IPS-20b (cell line): ENCODE data around the gene CXCL17.

Source experiments
- H3K27ac ChIP-seq: one replicate; pipeline ENCODE4 v1.5.1; 2013; ENCODE audit warnings: low read length
- H3K27me3 ChIP-seq: 2 replicates; pipeline ENCODE4 v1.6.1; 2013; ENCODE audit warnings: mild to moderate bottlenecking, low read length, inconsistent platforms; ENCODE audit not compliant: insufficient read depth
- H3K36me3 ChIP-seq: 2 replicates; pipeline ENCODE4 v1.6.1; 2013; ENCODE audit warnings: low read depth, mild to moderate bottlenecking, inconsistent platforms, low read length, moderate library complexity; ENCODE audit not compliant: insufficient read depth
- H3K4me1 ChIP-seq: 2 replicates; pipeline ENCODE4 v1.6.1; 2013; ENCODE audit warnings: mild to moderate bottlenecking, control low read depth, inconsistent platforms, low read length, moderate library complexity; ENCODE audit not compliant: insufficient read depth
- H3K4me3 ChIP-seq: 2 replicates; pipeline ENCODE4 v1.5.1; 2013; ENCODE audit warnings: mild to moderate bottlenecking, low read length, inconsistent platforms
- H3K9ac ChIP-seq: 2 replicates; pipeline ENCODE4 v1.6.1; 2013; ENCODE audit warnings: low read depth, mild to moderate bottlenecking, inconsistent platforms, low read length, moderate library complexity
- H3K9me3 ChIP-seq: 2 replicates; pipeline ENCODE4 v1.6.1; 2013; ENCODE audit warnings: mild to moderate bottlenecking, low read depth, low read length, inconsistent platforms; ENCODE audit not compliant: insufficient read depth

The CXCL17 gene

DNA sequence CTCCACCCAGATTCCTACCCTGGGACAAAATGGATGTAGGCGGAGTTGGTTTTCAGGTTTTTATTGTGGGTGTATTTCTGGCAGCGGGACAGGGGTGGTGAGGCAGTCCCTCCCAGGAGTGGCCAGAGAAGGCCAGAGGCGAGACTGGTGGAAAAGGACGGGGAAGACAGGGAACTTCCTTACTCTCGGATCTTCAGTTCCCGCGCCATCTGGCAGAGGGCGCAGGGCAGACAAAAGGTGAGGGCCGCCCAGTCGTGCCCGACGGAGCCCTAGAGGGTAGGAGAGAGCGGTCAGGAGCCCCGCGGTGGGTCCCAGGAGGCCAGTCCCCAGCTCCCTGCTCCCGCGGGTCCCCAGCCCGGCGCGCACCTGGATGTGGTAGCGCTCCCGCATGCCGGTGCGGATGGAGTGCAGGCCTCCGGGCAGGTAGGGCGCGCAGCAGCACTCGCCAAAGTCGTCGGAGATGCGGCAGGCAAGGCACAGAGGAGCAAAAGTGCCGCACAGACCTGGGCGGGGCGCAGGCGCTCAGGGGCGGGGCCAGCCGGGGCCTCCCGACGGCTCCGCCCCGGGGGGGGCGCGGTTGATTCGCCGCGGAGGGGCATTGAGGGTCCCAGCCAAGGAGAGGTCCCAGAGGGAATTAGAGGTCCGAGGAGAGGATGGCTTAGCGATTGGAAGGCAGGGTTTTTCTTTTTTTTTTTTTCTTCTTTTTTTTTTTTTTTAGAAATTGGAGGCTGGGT, 55.6 kb downstream of the CXCL17 start:
- Histone ChIP-seq H3K4me1 (no peaks in the 10 kb centered on the region; the same call in 1 of the 2 replicates), H3K27ac (no peak overlapping the region), H3K36me3 (no peaks in the 10 kb centered on the region), H3K4me3 (peak overlapping the region; percentile 82), H3K9me3 (no peaks in the 10 kb centered on the region), H3K27me3 (peaks cover 32% of the 10 kb centered on the region), H3K9ac (peak overlapping the region; percentile 84)

DNA sequence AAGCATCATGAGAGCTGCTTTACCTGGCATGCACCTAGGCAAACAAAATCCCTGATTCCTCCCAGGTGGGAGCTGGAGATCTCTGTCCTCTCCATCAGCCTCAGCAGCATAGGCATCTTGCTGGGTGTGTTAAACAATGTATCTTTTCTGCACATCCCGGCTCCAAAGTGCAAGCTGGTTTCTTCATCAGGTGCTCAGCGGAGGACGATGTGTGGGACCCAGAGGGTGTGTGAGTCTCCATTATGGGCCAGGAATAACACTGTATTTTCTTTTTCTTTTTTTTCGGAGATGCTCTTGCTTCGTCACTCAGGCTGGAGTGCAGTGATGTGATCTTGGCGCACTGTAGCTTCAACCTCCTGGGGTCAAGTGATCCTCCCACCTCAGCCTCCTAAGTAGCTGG, 62.6 kb downstream of the CXCL17 start:
- no peaks in the 10 kb centered on the region for H3K4me1 ChIP-seq
- no peaks in the 10 kb centered on the region for H3K36me3 ChIP-seq
- H3K9me3 ChIP-seq, result no peaks in the 10 kb centered on the region
- no peaks in the 10 kb centered on the region for H3K27me3 ChIP-seq
- no peak overlapping the region for H3K27ac ChIP-seq
- H3K4me3 ChIP-seq, result no peak overlapping the region
- H3K9ac ChIP-seq, result no peak overlapping the region
